GM19468 (cell line): ENCODE data around the gene SRPK2.

Source experiments
- ATAC-seq: cut with Tn5 transposase; IDR thresholded peaks from one replicate; pipeline ENCODE4 v1.9.1; 2021; ENCODE audit warnings: mild to moderate bottlenecking, moderate library complexity, moderate number of reproducible peaks; ENCODE audit not compliant: unreplicated experiment; ENCODE audit errors: extremely low read depth

The SRPK2 gene

DNA sequence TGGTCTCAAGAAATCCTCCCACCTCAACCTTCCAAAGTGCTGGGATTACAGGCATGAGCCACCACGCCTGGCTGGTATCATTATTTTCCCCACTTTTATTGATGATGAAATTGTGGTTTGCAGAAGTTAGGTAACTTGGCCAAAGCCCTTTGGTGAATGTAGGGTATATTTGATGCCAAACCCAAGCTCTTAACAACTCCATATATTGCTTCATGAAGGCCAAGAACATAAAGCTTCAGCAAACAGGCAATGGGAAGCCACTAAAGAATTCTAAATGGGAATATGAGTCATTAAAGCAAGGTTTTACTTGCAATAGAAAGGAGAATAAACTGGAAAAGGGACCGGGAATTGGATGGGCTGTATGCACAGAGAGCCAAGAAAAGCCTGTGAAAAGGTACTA lies 232.0 kb downstream of the SRPK2 start:
- no peak for ATAC-seq

GRCh38 chr7:105154084-105154483 lies 234.6 kb downstream of the SRPK2 start:
- ATAC-seq, result no peak

DNA sequence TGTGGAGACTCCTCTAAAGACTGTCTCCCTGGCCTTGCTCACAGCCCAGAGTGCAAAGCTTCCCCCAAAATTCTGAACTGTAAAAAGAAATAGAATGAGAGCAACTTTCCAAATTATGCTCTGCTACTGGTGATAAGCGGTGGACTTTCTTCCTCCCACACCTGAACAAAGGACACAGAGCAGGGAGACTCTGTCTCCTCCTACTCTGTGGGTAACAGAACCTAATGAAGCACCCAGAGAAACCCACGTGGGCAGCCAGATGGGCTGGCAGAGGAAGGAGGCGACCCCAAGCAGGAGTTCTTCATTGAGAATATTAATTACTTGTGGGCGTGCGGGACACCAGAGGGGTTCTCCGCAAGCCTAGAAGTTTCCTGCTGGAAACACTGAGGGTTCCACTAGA lies 235.2 kb downstream of the SRPK2 start:
- no peak for ATAC-seq

- no peak for ATAC-seq
Measured at GRCh38 chr7:105151152-105151551, 237.6 kb downstream of the SRPK2 start.

- ATAC-seq, result no peak
Measured at GRCh38 chr7:105149827-105150226, 238.9 kb downstream of the SRPK2 start.

DNA sequence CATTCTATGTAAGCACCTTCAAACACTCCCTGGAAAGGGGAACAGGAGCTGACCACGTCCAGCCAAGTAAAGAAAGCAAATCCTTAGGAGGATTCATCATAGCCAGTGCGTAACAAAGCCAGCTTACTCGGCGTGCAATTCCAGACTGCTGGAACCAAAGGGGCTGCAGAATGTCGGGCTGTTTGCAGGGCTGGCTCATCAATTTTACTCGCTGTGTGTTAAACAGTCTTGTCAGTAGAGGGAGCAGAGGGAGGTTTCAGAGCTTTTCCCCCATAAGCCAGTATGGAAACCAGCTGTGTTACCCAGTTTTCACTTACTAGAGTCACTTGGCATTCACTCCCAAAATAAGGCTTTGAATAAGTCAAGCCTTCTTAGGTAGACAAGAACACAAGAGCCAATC lies 247.7 kb downstream of the SRPK2 start:
- ATAC-seq, result no peak

GRCh38 chr7:105139381-105139780 lies 249.3 kb downstream of the SRPK2 start:
- no peak for ATAC-seq

GRCh38 chr7:105137898-105138297 lies 250.8 kb downstream of the SRPK2 start:
- ATAC-seq, result no peak

GRCh38 chr7:105136221-105136620 lies 252.5 kb downstream of the SRPK2 start:
- no peak for ATAC-seq

DNA sequence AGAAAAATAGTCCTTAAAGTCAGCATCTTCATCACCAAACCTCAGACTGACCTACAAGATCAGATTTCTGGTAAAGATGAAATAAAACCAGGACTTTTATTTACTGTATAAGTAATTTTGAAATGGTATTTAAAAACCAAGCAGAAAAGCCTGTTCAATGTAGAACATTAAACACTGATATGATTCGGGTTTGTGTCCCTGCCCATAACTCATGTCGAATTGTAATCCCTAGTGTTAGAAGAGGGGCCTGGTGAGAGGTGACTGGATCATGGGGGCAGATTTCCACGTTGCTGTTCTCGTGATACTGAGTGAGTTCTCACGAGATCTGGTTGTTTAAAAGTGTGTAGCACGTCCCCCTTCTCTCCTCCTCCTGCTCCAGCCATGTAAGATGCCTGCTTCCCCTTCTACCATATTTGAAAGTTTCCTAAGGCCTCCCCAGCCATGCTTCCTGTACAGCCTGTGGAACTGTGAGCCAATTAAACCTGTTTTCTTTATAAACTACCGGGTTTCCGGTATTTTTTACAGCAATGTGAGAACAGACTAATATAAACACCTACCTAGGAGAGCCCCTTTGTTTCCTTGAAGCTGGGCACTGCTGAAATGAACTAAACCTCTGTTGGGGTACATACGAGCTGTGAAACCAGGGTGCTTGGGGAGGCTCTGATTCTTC lies 254.6 kb downstream of the SRPK2 start:
- ATAC-seq, result no peak

GRCh38 chr7:105133358-105133757 lies 255.4 kb downstream of the SRPK2 start:
- no peak for ATAC-seq

DNA sequence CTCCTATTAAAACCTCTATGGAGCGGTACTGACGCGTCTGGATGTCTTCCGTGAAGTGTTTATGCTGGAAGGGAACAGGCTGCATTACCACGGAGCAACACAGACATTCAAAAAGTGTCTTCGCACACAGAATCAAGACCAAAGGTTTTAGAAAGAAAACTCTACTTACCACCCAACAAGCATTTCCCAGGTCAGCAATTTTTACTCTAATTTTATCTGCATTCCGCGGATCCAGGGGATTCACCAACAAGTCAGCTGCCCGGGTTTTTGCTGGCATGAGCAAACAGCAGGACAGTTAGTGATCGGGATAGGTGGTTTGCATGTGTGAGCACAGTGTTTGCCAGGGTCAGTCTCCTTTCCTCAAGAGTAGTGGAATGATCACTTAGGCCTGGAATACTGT lies 255.9 kb downstream of the SRPK2 start:
- no peak for ATAC-seq

GRCh38 chr7:105132335-105132734 lies 256.4 kb downstream of the SRPK2 start:
- no peak for ATAC-seq

- no peak for ATAC-seq
Measured at GRCh38 chr7:105131890-105132289, 256.8 kb downstream of the SRPK2 start.

DNA sequence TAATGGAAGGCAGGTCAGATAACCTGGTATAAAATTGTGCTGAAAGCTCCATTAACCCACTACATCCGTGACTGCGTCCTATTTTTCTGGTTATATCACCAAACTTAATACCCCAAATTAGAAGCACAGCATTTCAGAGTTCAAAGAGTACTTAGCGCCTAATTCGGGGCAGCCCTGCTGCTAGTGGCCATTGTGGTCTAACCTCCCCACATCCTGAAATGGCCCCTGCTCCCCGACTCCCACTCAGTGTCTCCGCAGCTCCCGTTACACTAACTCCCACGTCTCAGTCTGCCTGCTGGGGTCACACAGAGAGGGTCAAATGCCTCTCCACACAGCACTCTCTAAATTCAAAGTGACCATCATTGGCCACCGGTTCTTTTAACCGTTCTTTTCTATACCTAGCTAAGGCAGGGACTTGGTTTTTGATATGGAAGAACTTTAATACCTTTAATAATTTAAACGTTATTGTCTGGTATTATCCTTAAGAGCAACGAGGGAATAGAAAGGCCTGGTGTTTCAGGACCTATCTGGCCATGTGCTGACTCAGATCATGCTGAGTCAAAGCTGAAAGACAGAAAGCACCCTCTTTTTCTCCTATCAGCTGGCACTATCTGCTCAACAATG lies 257.6 kb downstream of the SRPK2 start:
- no peak for ATAC-seq

DNA sequence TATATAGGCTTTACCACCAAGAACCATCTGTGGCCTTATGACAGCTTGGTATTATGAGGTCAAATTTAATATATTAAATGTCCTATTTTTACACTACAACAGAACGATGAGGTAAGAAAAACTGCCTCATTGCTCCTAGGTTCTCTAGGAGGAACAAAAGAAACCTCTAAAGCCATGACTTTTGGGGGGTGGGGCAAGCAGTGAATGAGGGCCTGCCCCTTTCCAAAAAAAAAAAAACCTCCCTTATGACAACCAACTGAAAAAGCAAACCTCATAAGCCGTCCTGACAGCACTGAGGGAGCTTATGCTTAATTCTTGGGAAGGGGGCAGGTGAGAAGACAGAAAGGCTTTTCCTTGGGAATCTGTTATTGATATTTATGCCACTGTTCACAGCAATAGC lies 258.1 kb downstream of the SRPK2 start:
- no peak for ATAC-seq

DNA sequence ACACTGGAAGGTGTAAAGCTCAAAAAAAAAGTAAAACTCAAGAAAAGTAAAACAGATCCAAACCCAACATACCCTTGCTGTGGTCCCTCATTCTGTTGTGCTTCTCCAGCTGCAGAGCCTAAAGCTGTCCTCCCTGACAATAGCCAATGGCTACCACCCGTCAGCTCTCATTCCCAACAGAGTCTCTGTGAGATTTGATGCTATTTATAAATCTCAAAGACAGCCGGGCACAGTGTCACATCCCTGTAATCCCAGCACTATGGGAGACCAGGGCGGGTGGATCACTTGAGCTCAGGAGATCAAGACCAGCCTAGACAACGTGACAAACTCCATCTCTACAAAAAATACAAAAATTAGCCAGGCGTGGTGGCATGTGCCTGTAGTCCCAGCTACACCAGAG lies 258.7 kb downstream of the SRPK2 start:
- no peak for ATAC-seq

- ATAC-seq, result no peak
Measured at GRCh38 chr7:105127179-105127578, 261.5 kb downstream of the SRPK2 start.

- ATAC-seq, result no peak
Measured at GRCh38 chr7:105126436-105126975, 262.2 kb downstream of the SRPK2 start.

GRCh38 chr7:105125745-105126144 lies 263.0 kb downstream of the SRPK2 start:
- no peak for ATAC-seq

GRCh38 chr7:105122619-105123018 lies 266.1 kb downstream of the SRPK2 start:
- no peak for ATAC-seq
